OCI-LY3 (cell line): Measurements from ENCODE around the gene WDR27.

Source experiments
- H2AFZ ChIP-seq: fragments of 200-600, 300-600 bp; shearing (Covaris generic); 2 replicates; pipeline ENCODE4 v1.6.0; 2014; ENCODE audit warnings: antibody characterized with exemption, low read depth, low read length
- H3K27ac ChIP-seq: fragments of 200-600, 300-600 bp; sonication (generic); 2 replicates; pipeline ENCODE4 v1.5.1; 2014; ENCODE audit warnings: mild to moderate bottlenecking, low read length, moderate library complexity, mixed read lengths
- H3K27me3 ChIP-seq: fragments of 200-600, 300-600 bp; sonication (generic); 2 replicates; pipeline ENCODE4 v1.6.1; 2014; ENCODE audit warnings: low read depth, low read length, mixed read lengths
- H3K36me3 ChIP-seq: fragments of 200-600, 300-600 bp; sonication (generic); replicated peaks from 2 replicates; pipeline ENCODE3; 2014; ENCODE audit warnings: low read depth, low read length, mixed read lengths
- H3K4me1 ChIP-seq: fragments of 300-600, 200-600 bp; sonication (generic); 2 replicates; pipeline ENCODE4 v1.6.1; 2014; ENCODE audit warnings: low read length, mixed read lengths
- H3K4me2 ChIP-seq: fragments of 200-600, 300-600 bp; sonication (generic); 2 replicates; pipeline ENCODE4 v1.6.1; 2014; ENCODE audit warnings: low read length, mixed read lengths
- H3K4me3 ChIP-seq: fragments of 300-600, 200-600 bp; sonication (generic); 2 replicates; pipeline ENCODE4 v1.5.1; 2014; ENCODE audit warnings: antibody characterized with exemption, mild to moderate bottlenecking, low read length, moderate library complexity
- H3K79me2 ChIP-seq: fragments of 300-600, 200-600 bp; shearing (Covaris generic); 2 replicates; pipeline ENCODE4 v1.6.1; 2014; ENCODE audit warnings: mild to moderate bottlenecking, low read length, mixed read lengths
- H3K9ac ChIP-seq: fragments of 300-600, 200-600 bp; shearing (Covaris generic); 2 replicates; pipeline ENCODE4 v1.6.0; 2014; ENCODE audit warnings: mild to moderate bottlenecking, low read length, moderate library complexity
- H3K9me3 ChIP-seq: fragments of 200-600, 300-600 bp; shearing (Covaris generic); 2 replicates; pipeline ENCODE4 v1.6.1; 2014; ENCODE audit warnings: low read length, mixed read lengths; ENCODE audit not compliant: insufficient read depth
- H4K20me1 ChIP-seq: fragments of 200-600, 300-600 bp; sonication (generic); 2 replicates; pipeline ENCODE4 v1.6.1; 2016; ENCODE audit warnings: low read length, mixed read lengths; ENCODE audit not compliant: insufficient read depth
- CTCF ChIP-seq: fragments of 200-600, 300-600 bp; sonication (generic); IDR thresholded peaks from 2 replicates; pipeline ENCODE4 v1.5.1; 2014; ENCODE audit warnings: antibody characterized with exemption, low read length, low read depth
- EZH2phosphoT487 ChIP-seq: fragments of 200-600 bp; shearing (Covaris generic); IDR thresholded peaks from 2 replicates; pipeline ENCODE4 v1.6.1; 2018; ENCODE audit warnings: antibody characterized with exemption, mixed run types, low read depth

WDR27 gene

GRCh38 chr6:169621311-169621710 is 80.5 kb downstream of the WDR27 start:
- Histone ChIP-seq H3K36me3 (no peaks in the 10 kb centered on the region), H3K27me3 (no peaks in the 10 kb centered on the region), H3K79me2 (no peaks in the 10 kb centered on the region), H3K9me3 (no peaks in the 10 kb centered on the region), H3K4me3 (no peak overlapping the region), H3K27ac (no peak overlapping the region), H3K9ac (no peak overlapping the region), H3K4me2 (no peak overlapping the region), H3K4me1 (no peaks in the 10 kb centered on the region), H2AFZ (no peak overlapping the region), H4K20me1 (no peaks in the 10 kb centered on the region)
- no peak for TF ChIP-seq EZH2phosphoT487
- no peak for TF ChIP-seq CTCF

GRCh38 chr6:169620171-169621130 is 81.4 kb downstream of the WDR27 start:
- H3K4me1 ChIP-seq: no peaks in the 10 kb centered on the region
- no peak overlapping the region for H3K9ac ChIP-seq
- no peaks in the 10 kb centered on the region for H3K9me3 ChIP-seq
- H2AFZ ChIP-seq: no peak overlapping the region
- no peak overlapping the region for H3K4me2 ChIP-seq
- H3K27ac ChIP-seq: no peak overlapping the region
- H3K79me2 ChIP-seq: no peaks in the 10 kb centered on the region
- no peaks in the 10 kb centered on the region for H3K27me3 ChIP-seq
- no peaks in the 10 kb centered on the region for H4K20me1 ChIP-seq
- TF ChIP-seq EZH2phosphoT487 (no peak), CTCF (no peak)
- H3K4me3 ChIP-seq: no peak overlapping the region
- no peaks in the 10 kb centered on the region for H3K36me3 ChIP-seq

GRCh38 chr6:169619650-169620049 is 82.2 kb downstream of the WDR27 start:
- Histone ChIP-seq H3K4me1 (no peaks in the 10 kb centered on the region), H3K36me3 (no peaks in the 10 kb centered on the region), H3K27me3 (no peaks in the 10 kb centered on the region), H3K79me2 (no peaks in the 10 kb centered on the region), H3K4me3 (no peak overlapping the region), H2AFZ (no peak overlapping the region), H3K9me3 (no peaks in the 10 kb centered on the region), H3K4me2 (no peak overlapping the region), H3K27ac (no peak overlapping the region), H3K9ac (no peak overlapping the region), H4K20me1 (no peaks in the 10 kb centered on the region)
- TF ChIP-seq EZH2phosphoT487: no peak
- no peak for TF ChIP-seq CTCF

- Histone ChIP-seq H3K27ac (no peak overlapping the region), H2AFZ (no peak overlapping the region), H4K20me1 (no peaks in the 10 kb centered on the region), H3K9me3 (no peaks in the 10 kb centered on the region), H3K4me3 (no peak overlapping the region), H3K4me1 (no peaks in the 10 kb centered on the region), H3K27me3 (no peaks in the 10 kb centered on the region), H3K79me2 (no peaks in the 10 kb centered on the region), H3K36me3 (no peaks in the 10 kb centered on the region), H3K9ac (no peak overlapping the region), H3K4me2 (no peak overlapping the region)
- TF ChIP-seq CTCF (no peak), EZH2phosphoT487 (no peak)
Measured at GRCh38 chr6:169618526-169619490, 83.0 kb downstream of the WDR27 start.
